Smooth muscle cell (in vitro differentiated cells): Measurements from ENCODE around the gene U2SURP. TPM values are rescaled to one million over a fixed set of nuclear protein-coding genes. Genes with fewer than 3 reads are reported as not detected.
A peak's percentile ranks its signal among the peaks of the same experiment; 100 is the strongest.

Source experiments
- DNase-seq: peaks from one replicate; lab custom pipeline; 2025; ENCODE audit not compliant: unreplicated experiment; lab: John Stamatoyannopoulos, UW
- H2AFZ ChIP-seq: fragments of 200-600 bp; sonication (generic); 2 replicates; pipeline ENCODE4 v1.6.0; 2016; ENCODE audit warnings: antibody characterized with exemption, low read depth, mild to moderate bottlenecking
- H3F3A ChIP-seq: fragments of 200-600 bp; sonication (generic); 2 replicates; pipeline ENCODE4 v1.6.0; 2017; ENCODE audit warnings: antibody characterized with exemption, low read depth
- H3K27ac ChIP-seq: fragments of 200-600 bp; sonication (generic); 2 replicates; pipeline ENCODE4 v1.5.1; 2016; ENCODE audit warnings: low read depth, mild to moderate bottlenecking
- H3K27me3 ChIP-seq: fragments of 200-600 bp; sonication (generic); 2 replicates; pipeline ENCODE4 v1.6.1; 2016; ENCODE audit warnings: low read depth, mild to moderate bottlenecking
- H3K36me3 ChIP-seq: fragments of 200-600 bp; sonication (generic); 2 replicates; pipeline ENCODE4 v1.5.1; 2016; ENCODE audit warnings: low read depth
- H3K4me1 ChIP-seq: fragments of 200-600 bp; sonication (generic); 2 replicates; pipeline ENCODE4 v1.5.1; 2016; ENCODE audit warnings: low read depth
- H3K4me2 ChIP-seq: fragments of 200-600 bp; sonication (generic); 2 replicates; pipeline ENCODE4 v1.6.0; 2016; ENCODE audit warnings: mild to moderate bottlenecking
- H3K4me3 ChIP-seq: fragments of 200-600 bp; sonication (generic); 2 replicates; pipeline ENCODE4 v1.5.1; 2016; ENCODE audit warnings: mild to moderate bottlenecking
- H3K79me2 ChIP-seq: fragments of 200-600 bp; sonication (generic); 2 replicates; pipeline ENCODE4 v1.6.0; 2016; ENCODE audit warnings: low read depth, mild to moderate bottlenecking
- H3K9ac ChIP-seq: fragments of 200-600 bp; sonication (generic); 2 replicates; pipeline ENCODE4 v1.6.0; 2016; ENCODE audit warnings: low read depth
- H3K9me3 ChIP-seq: fragments of 200-600 bp; sonication (generic); replicated peaks from 2 replicates; pipeline ENCODE4 v1.5.1; 2016; ENCODE audit warnings: low read depth
- H4K20me1 ChIP-seq: fragments of 200-600 bp; sonication (generic); 2 replicates; pipeline ENCODE4 v1.6.0; 2016; ENCODE audit warnings: low read depth
- CTCF ChIP-seq: fragments of 200-600 bp; sonication (generic); IDR thresholded peaks from 2 replicates; pipeline ENCODE4 v1.5.1; 2017; ENCODE audit warnings: borderline replicate concordance, mild to moderate bottlenecking, antibody characterized with exemption; ENCODE audit not compliant: insufficient read depth, poor library complexity, severe bottlenecking
- WGBS: methylation state at CpG from one replicate; pipeline ENCODE4 v1.1.7; 2016; ENCODE audit warnings: low lambda C conversion rate; 5-methylcytosine and 5-hydroxymethylcytosine counted together
- polyA plus RNA-seq: library from polyadenylated mRNA; unstranded; fragments of >200 nt; fragmentation: Nextera tagmentation; extraction: Ambion mirVana; gene quantifications from 2 replicates; pipeline ENCODE4 v1.2.1, GENCODE V29; 2016
- total RNA-seq: library from RNA; depleted of rRNA; stranded (reverse); fragments of >200 nt; gene quantifications from 2 replicates; pipeline ENCODE4 v1.2.3, GENCODE V29; 2014

U2SURP gene
- total and polyA plus RNA-seq, 2 experiments from 2014 or later, result 49.0 to 80.4 TPM

- Histone ChIP-seq H3K9me3 (no peaks in the 10 kb centered on the region), H2AFZ (no peak overlapping the region), H3K79me2 (no peaks in the 10 kb centered on the region), H3K4me3 (no peak overlapping the region), H3K27me3 (peaks cover 51% of the 10 kb centered on the region), H3K36me3 (no peaks in the 10 kb centered on the region), H4K20me1 (no peaks in the 10 kb centered on the region), H3F3A (no peaks in the 10 kb centered on the region), H3K27ac (no peak overlapping the region), H3K4me2 (no peak overlapping the region), H3K4me1 (no peaks in the 10 kb centered on the region), H3K9ac (no peak overlapping the region)
- no peak for TF ChIP-seq CTCF
- DNase-seq, result no peak
- WGBS, result 98% methylated on average over 19 of the region's 19 CpGs
Observed at GRCh38 chr3:142962175-142962519, 39.2 kb upstream of the U2SURP start.

- TF ChIP-seq CTCF, result no peak
- WGBS, result 60% methylated on average over 63 of the region's 63 CpGs
- Histone ChIP-seq H3F3A (no peaks in the 10 kb centered on the region), H3K4me1 (no peaks in the 10 kb centered on the region), H3K9ac (no peak overlapping the region), H3K79me2 (no peaks in the 10 kb centered on the region), H2AFZ (no peak overlapping the region), H3K9me3 (no peaks in the 10 kb centered on the region), H3K4me3 (peak overlapping the region; percentile 67), H3K27ac (no peak overlapping the region), H3K4me2 (peak overlapping the region; percentile 93), H4K20me1 (no peaks in the 10 kb centered on the region), H3K27me3 (peaks cover 51% of the 10 kb centered on the region), H3K36me3 (no peaks in the 10 kb centered on the region)
- DNase-seq, result no peak
Observed at GRCh38 chr3:142962520-142963233, 38.7 kb upstream of the U2SURP start.

GRCh38 chr3:142963234-142963515, 38.2 kb upstream of the U2SURP start:
- no peaks in the 10 kb centered on the region for H3F3A ChIP-seq
- H4K20me1 ChIP-seq, result no peaks in the 10 kb centered on the region
- H2AFZ ChIP-seq, result no peak overlapping the region
- no peak for DNase-seq
- H3K9ac ChIP-seq, result no peak overlapping the region
- peak overlapping the region; percentile 93 for H3K4me2 ChIP-seq
- no peak for TF ChIP-seq CTCF
- no peaks in the 10 kb centered on the region for H3K36me3 ChIP-seq
- H3K9me3 ChIP-seq, result no peaks in the 10 kb centered on the region
- peak overlapping the region; percentile 67 for H3K4me3 ChIP-seq
- H3K27me3 ChIP-seq, result peaks cover 51% of the 10 kb centered on the region
- H3K4me1 ChIP-seq, result no peaks in the 10 kb centered on the region
- no peak overlapping the region for H3K27ac ChIP-seq
- 1% methylated on average over 35 of the region's 35 CpGs for WGBS
- H3K79me2 ChIP-seq, result no peaks in the 10 kb centered on the region
